Psoas muscle (tissue), 8 donors: ENCODE results near the gene SORBS2. TPM values are rescaled to one million over a fixed set of nuclear protein-coding genes. Genes with fewer than 3 reads are reported as not detected.

ENCODE experiments used
- ATAC-seq, 4 donors: fragments of 200-7000 bp; cut with Tn5 transposase; one replicate each; pipeline ENCODE4 v1.9.1; 2020; ENCODE audit warnings: moderate library complexity in 3 of 4, mild to moderate bottlenecking in 2 of 4
- DNase-seq, 2 donors: peaks; one replicate each; pipeline ENCODE4 v3.0.0-alpha.2; 2020
- H3K27ac ChIP-seq: fragments of 200-600 bp; one replicate; pipeline ENCODE4 v1.8.0; 2022
- H3K27me3 ChIP-seq, 3 donors: fragments of 200-600 bp in 1 of 3; one replicate each; pipeline versions ENCODE4 v1.6.1 to v1.8.0; 2013 to 2022; ENCODE audit warnings: low read length in 2 of 3, mild to moderate bottlenecking in 2 of 3, moderate library complexity in 1 of 3; ENCODE audit not compliant: insufficient read depth in 3 of 3
- H3K36me3 ChIP-seq, 2 donors: fragments of 200-600 bp in 1 of 2; one replicate each; pipeline versions ENCODE4 v1.6.1 to v1.8.0; 2013 to 2022; ENCODE audit warnings: low read depth in 1 of 2, mild to moderate bottlenecking in 1 of 2, moderate library complexity in 1 of 2; ENCODE audit not compliant: insufficient read depth in 1 of 2
- H3K4me1 ChIP-seq: fragments of 200-600 bp; one replicate; pipeline ENCODE4 v1.8.0; 2022
- H3K4me3 ChIP-seq: fragments of 200-600 bp; one replicate; pipeline ENCODE4 v1.8.0; 2022; ENCODE audit warnings: mild to moderate bottlenecking
- H3K9me3 ChIP-seq: fragments of 200-600 bp; one replicate; pipeline ENCODE4 v1.8.0; 2022
- WGBS, 3 donors: extraction: QIAGEN DNeasy Blood & Tissue Kit; methylation state at CpG; one replicate each; pipeline versions ENCODE4 v1.1.6 to v1.1.7; 2013; 5-methylcytosine and 5-hydroxymethylcytosine counted together
- intact Hi-C, 2 donors: fragments of 100-400 bp; cut with DNase I; formaldehyde crosslinking; loops; one replicate each; pipeline versions ENCODE4 v1.11.0 to v1.14.2; 2022
- polyA plus RNA-seq, 3 donors: library from polyadenylated mRNA; stranded (reverse); fragments of 200-250 nt; gene quantifications; one replicate each; pipeline ENCODE4 v1.2.3, GENCODE V29; 2013
- total RNA-seq, 4 donors: library from RNA; stranded (reverse); fragmentation: NEBNext Ultra II Directional in 2 of 4; extraction: Animal tissue kit (Norgen Biotek cat#: 25700) in 2 of 4; gene quantifications; one replicate each; pipeline versions ENCODE4 v1.2.1 to v1.2.4, GENCODE V29; 2021 to 2023
- TF ChIP-seq, protein P1 (sequence below): fragments of 200-600 bp; IDR thresholded peaks from one replicate; pipeline ENCODE4 v1.8.0; 2022; ENCODE audit warnings: antibody characterized with exemption
- donor health status: healthy with polysubstance abuse.
- donor health status: DM: no; HTN: no; CAD: no; lungs with moderate emphysema.
- donor health status: Bipolar disorder and iron deficiency.
- donor health status: healthy.
- donor health status: DM: yes; HTN: yes; CAD: no.
- donor health status: DM: no; HTN: no; CAD: no.
- donor health status: DM: no; HTN: no; CAD: no.
- donor health status: DM: yes; HTN: yes; CAD: no.

The SORBS2 gene
- total and polyA plus RNA-seq, 7 donors, result 2.5 to 30.4 (median 7.2) TPM

DNA sequence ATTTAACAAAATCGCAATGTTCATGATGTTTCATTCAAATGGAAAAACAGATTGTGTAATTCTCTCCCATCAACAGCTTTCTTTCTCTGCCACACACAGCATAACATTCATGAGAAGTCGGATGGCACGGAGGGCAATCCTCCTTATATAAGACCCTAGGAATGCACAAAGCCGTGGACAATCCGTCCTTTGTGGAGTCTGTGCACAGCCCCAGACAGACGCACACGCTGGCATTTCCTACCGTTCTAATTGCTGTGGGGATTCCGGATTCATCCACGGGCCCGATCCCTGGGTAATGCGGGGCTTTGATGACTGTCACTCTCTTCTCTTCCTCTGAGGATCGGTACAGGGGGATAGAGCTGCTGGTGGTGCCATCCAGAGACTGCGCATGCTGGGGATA is 154.8 kb downstream of the SORBS2 start:
- intact Hi-C loops, result no loop called here
- DNase-seq (no peak), ATAC-seq (peak in 3 of 4 donors; percentile 20 to 58 (median 27))
- Histone ChIP-seq H3K27me3 (no peaks in the 10 kb centered on the region), H3K9me3 (no peaks in the 10 kb centered on the region), H3K36me3 (no peaks in the 10 kb centered on the region), H3K4me3 (peak overlapping the region; percentile 50), H3K4me1 (no peaks in the 10 kb centered on the region), H3K27ac (no peak overlapping the region)
- TF ChIP-seq, protein P1, sequence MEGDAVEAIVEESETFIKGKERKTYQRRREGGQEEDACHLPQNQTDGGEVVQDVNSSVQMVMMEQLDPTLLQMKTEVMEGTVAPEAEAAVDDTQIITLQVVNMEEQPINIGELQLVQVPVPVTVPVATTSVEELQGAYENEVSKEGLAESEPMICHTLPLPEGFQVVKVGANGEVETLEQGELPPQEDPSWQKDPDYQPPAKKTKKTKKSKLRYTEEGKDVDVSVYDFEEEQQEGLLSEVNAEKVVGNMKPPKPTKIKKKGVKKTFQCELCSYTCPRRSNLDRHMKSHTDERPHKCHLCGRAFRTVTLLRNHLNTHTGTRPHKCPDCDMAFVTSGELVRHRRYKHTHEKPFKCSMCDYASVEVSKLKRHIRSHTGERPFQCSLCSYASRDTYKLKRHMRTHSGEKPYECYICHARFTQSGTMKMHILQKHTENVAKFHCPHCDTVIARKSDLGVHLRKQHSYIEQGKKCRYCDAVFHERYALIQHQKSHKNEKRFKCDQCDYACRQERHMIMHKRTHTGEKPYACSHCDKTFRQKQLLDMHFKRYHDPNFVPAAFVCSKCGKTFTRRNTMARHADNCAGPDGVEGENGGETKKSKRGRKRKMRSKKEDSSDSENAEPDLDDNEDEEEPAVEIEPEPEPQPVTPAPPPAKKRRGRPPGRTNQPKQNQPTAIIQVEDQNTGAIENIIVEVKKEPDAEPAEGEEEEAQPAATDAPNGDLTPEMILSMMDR, result no peak
- 28 to 49% (median 30%) methylated on average over 14 of the region's 14 CpGs for WGBS, 3 donors

DNA sequence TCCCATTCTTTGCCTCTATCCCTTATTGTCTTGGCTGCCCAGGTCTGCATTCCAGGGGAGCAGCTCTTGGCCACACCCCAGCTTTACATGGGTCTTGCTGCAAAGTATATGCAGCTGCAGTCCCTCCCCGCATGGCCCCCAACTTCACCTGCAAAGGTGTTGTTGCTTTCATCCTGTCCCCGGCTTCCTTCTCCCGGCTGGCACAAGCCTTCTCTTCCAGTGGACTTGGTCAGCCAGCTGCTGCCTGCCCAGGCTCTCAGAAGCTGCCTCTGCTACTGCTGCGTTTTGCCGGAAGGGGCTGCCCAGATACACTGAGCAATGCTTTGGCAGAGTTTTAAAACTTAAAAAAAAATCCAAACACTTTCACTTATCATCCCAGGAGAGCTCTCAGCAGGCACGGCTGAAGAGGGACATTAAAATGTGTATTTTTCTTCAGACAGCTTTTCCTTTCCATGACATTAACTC is 155.5 kb downstream of the SORBS2 start:
- Histone ChIP-seq H3K36me3 (no peaks in the 10 kb centered on the region), H3K27me3 (no peaks in the 10 kb centered on the region), H3K4me1 (no peaks in the 10 kb centered on the region), H3K4me3 (peak overlapping the region; percentile 50), H3K27ac (no peak overlapping the region), H3K9me3 (no peaks in the 10 kb centered on the region)
- peak; percentile 38 to 54 for DNase-seq
- 16 to 26% (median 19%) methylated on average over 6 of the region's 6 CpGs for WGBS, 3 donors
- TF ChIP-seq, protein P1, result peak; percentile 22
- intact Hi-C loops, result no loop called here
- ATAC-seq, result peak; percentile 39 to 85 (median 72)

DNA sequence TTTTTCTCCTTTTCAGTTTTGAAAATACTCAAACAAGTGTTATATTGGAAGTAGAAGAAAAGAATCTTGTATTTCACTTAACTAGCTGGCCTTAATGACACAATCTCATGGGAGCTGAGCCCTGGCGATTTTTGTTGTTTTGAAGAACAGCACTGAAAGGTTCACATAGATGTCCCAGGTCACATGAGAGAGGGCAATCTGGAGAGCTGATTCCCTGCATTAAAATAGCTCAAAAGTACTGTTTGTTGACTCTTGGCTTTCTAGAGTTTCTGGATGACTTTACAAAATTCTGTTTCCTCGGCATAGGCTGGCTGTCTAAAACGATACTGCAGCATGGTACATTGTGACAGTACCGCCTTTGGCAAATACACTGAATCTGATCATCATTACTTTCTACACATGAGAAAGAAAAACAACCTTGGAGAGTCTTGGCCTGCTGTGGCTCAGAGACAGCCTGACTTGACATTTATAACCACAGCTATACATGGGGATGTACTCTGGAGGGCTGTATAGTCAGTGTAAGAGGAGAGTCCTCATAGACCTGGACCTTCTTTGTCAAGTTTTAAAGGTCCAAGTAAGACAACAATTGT is 156.9 kb downstream of the SORBS2 start:
- peak overlapping the region; percentile 50 for H3K4me3 ChIP-seq
- DNase-seq, result no peak
- H3K36me3 ChIP-seq, result no peaks in the 10 kb centered on the region
- peak in 1 of 4 donors; percentile 47 for ATAC-seq
- peak overlapping the region; percentile 38 for H3K27ac ChIP-seq
- H3K27me3 ChIP-seq, result no peaks in the 10 kb centered on the region
- TF ChIP-seq, protein P1, result no peak
- H3K9me3 ChIP-seq, result no peaks in the 10 kb centered on the region
- 59 to 75% (median 63%) methylated on average over 4 of the region's 4 CpGs for WGBS, 3 donors
- intact Hi-C loops, result no loop called here
- no peaks in the 10 kb centered on the region for H3K4me1 ChIP-seq

DNA sequence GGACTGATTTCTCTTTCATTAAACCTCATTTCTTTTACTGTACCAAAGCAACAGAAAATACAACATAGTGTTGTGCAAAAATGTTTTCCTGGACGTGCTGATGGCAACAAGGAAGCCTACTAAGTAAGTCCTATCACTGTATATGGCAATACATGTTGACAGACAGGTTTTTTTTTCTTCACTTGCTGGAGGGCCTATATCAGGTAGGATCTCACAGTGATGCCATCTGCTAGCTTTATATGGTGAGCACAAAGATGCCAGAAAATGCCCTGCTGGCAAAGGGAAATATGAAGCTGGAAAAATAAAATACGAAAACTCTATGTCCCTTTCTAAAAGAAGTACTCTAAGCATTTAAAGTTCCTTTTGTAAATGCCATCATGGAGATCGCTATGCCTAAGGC is 157.7 kb downstream of the SORBS2 start:
- Histone ChIP-seq H3K4me1 (no peaks in the 10 kb centered on the region), H3K4me3 (peak overlapping the region; percentile 50), H3K27me3 (no peaks in the 10 kb centered on the region), H3K9me3 (no peaks in the 10 kb centered on the region), H3K27ac (peak overlapping the region; percentile 38), H3K36me3 (no peaks in the 10 kb centered on the region)
- WGBS, 3 donors, result 58 to 80% (median 66%) methylated on average over 3 of the region's 3 CpGs
- intact Hi-C loops, result no loop called here
- no peak for ATAC-seq
- DNase-seq, result no peak
- TF ChIP-seq, protein P1, result no peak

DNA sequence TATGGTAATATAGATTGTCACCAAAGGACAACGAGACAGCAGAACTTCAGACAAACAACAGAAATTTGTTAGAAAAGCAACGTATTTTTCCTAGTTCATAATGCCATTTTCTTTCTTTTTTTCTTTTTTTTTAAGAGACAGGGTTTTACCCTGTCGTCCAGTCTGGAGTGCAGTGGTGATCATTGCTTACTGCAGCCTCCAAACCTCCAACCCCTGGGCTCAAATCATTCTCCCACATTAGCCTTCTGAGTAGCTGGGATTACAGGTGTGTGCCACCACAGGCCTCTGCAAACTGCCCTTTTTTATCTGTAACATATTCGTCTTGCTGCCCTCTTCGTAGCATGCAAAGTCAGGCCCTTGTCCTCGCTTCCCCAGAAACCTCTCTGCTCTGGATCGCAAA is 160.1 kb downstream of the SORBS2 start:
- Histone ChIP-seq H3K36me3 (no peaks in the 10 kb centered on the region), H3K27me3 (no peaks in the 10 kb centered on the region), H3K27ac (no peak overlapping the region), H3K4me1 (peaks cover under 1% of the 10 kb centered on the region), H3K4me3 (no peak overlapping the region), H3K9me3 (no peaks in the 10 kb centered on the region)
- ATAC-seq (no peak), DNase-seq (no peak)
- intact Hi-C loops, result loop anchor here in 1 of 2 donors (1.0 kb wide), 1 partner anchor 28 kb away; no protein-coding TSS in a partner anchor
- TF ChIP-seq, protein P1, result no peak
- 88 to 92% (median 89%) methylated on average over 7 of the region's 7 CpGs for WGBS, 3 donors
